Brain microvascular endothelial cell (primary cell): ENCODE results near the gene HOXB13.

Experiments
- DNase-seq: peaks from one replicate; pipeline ENCODE4 v3.0.0-alpha.2; 2020
- H3K27ac ChIP-seq: fragments of 250-450 bp; sonication (Bioruptor Pico); 2 replicates; pipeline ENCODE4 v1.5.1; 2020; ENCODE audit warnings: mild to moderate bottlenecking, moderate library complexity
- H3K27me3 ChIP-seq: fragments of 250-450 bp; sonication (Bioruptor Pico); replicated peaks from 2 replicates; pipeline ENCODE4 v1.5.1; 2020; ENCODE audit warnings: mild to moderate bottlenecking
- H3K36me3 ChIP-seq: fragments of 250-450 bp; sonication (Bioruptor Pico); replicated peaks from 2 replicates; pipeline ENCODE4 v1.5.1; 2020; ENCODE audit warnings: mild to moderate bottlenecking
- H3K4me3 ChIP-seq: 2 replicates; pipeline ENCODE4 v1.5.1; 2011; ENCODE audit warnings: low read depth, mild to moderate bottlenecking, control low read depth, low read length, moderate library complexity
- in situ Hi-C: cut with HindIII; loops from 2 replicates; pipeline ENCODE4 v1.10.0; 2017; ENCODE audit warnings: low sequenced_read_pairs, low pct_ligation_motif_present
- TF ChIP-seq, protein P1 (sequence below): IDR thresholded peaks from 2 replicates; pipeline ENCODE4 v1.5.1; 2011; ENCODE audit warnings: low read depth, mild to moderate bottlenecking, moderate library complexity, low read length, control low read depth, inconsistent platforms; ENCODE audit errors: missing control alignments

Gene HOXB13

GRCh38 chr17:48735062-48735351 lies 6.5 kb upstream of the HOXB13 start:
- in situ Hi-C loops = no loop called here
- H3K36me3 ChIP-seq = no peaks in the 10 kb centered on the region
- H3K27ac ChIP-seq = no peak overlapping the region
- H3K27me3 ChIP-seq = peaks cover 93% of the 10 kb centered on the region
- TF ChIP-seq, protein P1, sequence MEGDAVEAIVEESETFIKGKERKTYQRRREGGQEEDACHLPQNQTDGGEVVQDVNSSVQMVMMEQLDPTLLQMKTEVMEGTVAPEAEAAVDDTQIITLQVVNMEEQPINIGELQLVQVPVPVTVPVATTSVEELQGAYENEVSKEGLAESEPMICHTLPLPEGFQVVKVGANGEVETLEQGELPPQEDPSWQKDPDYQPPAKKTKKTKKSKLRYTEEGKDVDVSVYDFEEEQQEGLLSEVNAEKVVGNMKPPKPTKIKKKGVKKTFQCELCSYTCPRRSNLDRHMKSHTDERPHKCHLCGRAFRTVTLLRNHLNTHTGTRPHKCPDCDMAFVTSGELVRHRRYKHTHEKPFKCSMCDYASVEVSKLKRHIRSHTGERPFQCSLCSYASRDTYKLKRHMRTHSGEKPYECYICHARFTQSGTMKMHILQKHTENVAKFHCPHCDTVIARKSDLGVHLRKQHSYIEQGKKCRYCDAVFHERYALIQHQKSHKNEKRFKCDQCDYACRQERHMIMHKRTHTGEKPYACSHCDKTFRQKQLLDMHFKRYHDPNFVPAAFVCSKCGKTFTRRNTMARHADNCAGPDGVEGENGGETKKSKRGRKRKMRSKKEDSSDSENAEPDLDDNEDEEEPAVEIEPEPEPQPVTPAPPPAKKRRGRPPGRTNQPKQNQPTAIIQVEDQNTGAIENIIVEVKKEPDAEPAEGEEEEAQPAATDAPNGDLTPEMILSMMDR = no peak
- no peak for DNase-seq
- no peak overlapping the region for H3K4me3 ChIP-seq

DNA sequence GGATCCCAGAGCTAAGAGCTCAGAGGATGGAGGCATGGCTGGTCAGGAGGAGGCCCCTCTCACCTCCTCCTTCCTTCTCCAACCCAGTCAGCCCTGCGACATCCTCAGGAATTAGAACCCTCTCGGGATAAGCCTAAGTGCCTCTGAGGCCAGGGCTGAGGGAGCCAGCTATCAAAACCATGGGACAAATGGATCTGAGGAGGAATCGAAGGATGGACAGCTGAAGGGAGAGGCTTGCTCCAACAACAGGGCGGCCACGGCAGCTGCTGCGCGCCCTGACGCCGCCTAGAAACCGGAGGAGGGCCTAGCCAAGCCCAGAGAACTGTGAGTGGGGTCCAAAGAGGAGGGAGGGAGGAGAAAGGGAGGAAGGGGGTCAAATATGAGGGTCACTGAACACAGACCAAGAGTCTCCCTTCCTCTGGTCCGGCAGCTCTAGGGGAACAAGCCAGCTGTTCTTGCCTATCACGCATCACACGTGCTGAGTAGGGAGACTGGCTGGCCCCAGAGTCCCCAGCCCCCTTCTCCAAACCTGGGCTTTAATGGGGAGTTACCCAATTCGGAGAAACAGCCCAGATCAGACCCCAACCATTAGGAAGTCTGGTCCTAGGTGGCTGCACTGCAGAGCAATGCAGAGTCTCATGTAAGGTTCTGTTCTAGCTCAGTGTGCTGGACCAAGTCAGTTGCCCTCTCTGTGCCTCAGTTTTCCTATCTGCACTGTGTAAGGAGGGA lies 5.9 kb upstream of the HOXB13 start:
- no peaks in the 10 kb centered on the region for H3K36me3 ChIP-seq
- H3K27me3 ChIP-seq = peaks cover 93% of the 10 kb centered on the region
- no peak overlapping the region for H3K27ac ChIP-seq
- TF ChIP-seq, protein P1 = no peak
- no peak overlapping the region for H3K4me3 ChIP-seq
- in situ Hi-C loops = no loop called here
- no peak for DNase-seq

DNA sequence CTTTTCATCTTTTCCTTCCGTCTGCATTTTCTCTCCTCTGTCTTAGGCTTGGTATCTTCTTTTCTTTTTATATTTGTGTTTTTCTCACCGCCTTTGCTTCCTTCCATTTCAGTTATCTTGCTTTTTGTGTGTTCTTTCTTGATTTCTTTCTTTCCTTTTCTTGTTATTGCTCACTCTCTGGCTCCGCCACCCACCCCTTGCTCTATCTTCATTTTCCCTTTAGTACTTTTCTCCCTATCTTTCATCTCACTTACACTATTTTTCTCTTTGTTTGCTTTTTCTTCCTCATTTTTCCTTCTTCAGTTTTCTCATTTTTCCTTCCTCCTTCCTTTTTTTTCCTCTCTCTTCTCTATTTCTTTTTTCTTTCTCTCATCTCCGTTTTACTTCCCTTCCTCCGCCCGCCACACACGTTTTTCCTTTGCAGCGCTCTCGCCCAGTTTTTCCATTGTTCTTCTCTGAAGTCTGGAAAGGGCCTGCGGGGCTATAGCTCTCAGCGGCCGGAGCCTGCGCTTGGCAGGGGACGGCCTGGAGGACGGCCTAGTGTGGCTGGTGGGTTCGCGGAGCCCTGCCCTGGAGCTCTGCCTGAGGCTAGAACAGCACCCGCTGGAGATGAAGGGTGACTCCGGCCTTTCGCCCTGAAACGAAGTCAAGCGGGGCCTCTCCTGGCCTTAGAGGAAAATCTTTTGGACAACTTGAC lies 5.2 kb upstream of the HOXB13 start:
- in situ Hi-C loops = no loop called here
- H3K27me3 ChIP-seq = peaks cover 93% of the 10 kb centered on the region

DNA sequence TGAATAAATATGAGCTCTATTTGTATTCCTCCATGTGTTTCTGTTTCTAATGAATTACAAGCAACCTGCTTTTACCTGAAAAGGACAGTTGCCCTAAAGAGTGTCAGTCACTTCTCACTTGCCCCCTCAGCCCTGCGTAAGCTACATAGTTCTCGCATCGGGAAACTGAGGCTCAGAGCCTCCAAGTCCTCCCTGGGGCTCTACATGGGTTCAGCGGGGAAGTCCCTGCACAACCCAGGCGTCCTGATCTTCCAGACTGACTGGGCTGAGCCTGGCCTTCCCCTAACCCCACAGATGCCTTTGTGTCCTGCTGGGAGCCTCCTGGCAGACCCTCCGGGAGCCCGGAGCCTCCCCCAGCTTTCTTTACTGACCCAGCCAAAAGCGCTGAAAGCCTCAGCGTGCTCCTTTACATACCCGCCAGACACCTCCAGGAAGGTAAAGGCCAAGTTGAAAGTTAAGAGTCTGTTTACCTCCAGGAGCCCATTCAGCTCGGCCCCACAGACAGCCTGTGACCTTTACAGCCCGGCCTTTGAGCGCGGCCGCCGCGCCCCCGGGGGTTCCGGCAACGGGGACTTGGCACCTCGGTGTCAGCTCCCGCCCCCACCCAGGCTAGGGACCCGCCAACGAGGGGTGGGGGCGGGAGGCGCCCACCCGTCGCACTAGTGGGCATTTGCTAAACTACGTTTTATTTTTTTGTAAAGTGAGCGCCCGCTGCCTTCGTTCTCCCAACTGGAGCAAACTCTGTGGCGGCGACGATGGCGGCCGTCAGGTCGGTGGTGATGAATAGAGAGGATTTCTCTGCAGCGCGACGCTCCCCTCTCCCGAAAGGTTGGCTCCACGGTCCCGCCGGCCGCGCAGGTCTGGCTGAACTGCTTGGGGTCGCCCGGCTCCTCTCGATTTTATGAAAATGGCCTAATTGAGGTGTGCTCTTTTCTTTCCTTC lies 4.4 kb upstream of the HOXB13 start:
- H3K4me3 ChIP-seq = no peak overlapping the region
- H3K27ac ChIP-seq = no peak overlapping the region
- in situ Hi-C loops = no loop called here
- TF ChIP-seq, protein P1 = no peak
- H3K36me3 ChIP-seq = no peaks in the 10 kb centered on the region
- no peak for DNase-seq
- H3K27me3 ChIP-seq = peaks cover 93% of the 10 kb centered on the region

More for the DNA sequence above, 5.2 kb upstream of the HOXB13 start:
- Histone ChIP-seq H3K27ac (no peak overlapping the region), H3K36me3 (no peaks in the 10 kb centered on the region), H3K4me3 (no peak overlapping the region)
- TF ChIP-seq, protein P1 = no peak
- DNase-seq = no peak

GRCh38 chr17:48731355-48731754 lies 2.8 kb upstream of the HOXB13 start:
- Histone ChIP-seq H3K36me3 (no peaks in the 10 kb centered on the region), H3K27me3 (peaks cover 97% of the 10 kb centered on the region), H3K27ac (no peak overlapping the region), H3K4me3 (no peak overlapping the region)
- TF ChIP-seq, protein P1 = no peak
- no peak for DNase-seq
- in situ Hi-C loops = no loop called here
